NCI-H2171 (cell line): Measurements from ENCODE around the gene SCMH1.
A peak's percentile ranks its signal among the peaks of the same experiment; 100 is the strongest.
"Not testable (repeated sequence)": the region's sequence is repeated elsewhere in the genome, so short reads cannot be mapped to it uniquely, and the experiment has no call there.

Experiments used
- DNase-seq: peaks from one replicate; lab custom pipeline; 2025; lab: John Stamatoyannopoulos, UW

Gene SCMH1

GRCh38 chr1:41241749-41242341 is at the start of gene SCMH1:
Gene SCMH1 (minus strand): TSS chr1:41242306. CDS start chr1:41186133, 56,173 bp downstream.
- peak; percentile 76 for DNase-seq

GRCh38 chr1:41291195-41291594 is 49.1 kb upstream of the SCMH1 start:
- no peak for DNase-seq

DNA sequence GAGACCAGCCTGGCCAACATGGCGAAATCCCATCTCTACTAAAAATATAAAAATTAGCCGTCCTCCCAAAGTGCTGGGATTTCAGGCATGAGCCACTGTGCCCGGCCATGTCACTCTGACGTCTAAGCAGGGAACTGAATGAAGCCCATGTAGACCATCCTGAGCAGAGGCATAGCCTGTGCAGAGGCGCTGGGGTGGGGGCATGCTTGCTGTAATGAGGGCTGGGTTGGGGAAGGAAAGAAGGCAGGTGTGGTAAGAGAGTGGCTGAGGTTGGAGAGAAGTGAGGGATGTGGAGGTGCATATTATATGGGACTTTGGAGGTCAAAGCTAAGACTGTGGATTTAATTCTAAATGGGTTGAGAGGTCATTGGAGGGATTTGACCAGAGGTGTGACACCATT is 47.1 kb upstream of the SCMH1 start:
- DNase-seq = no peak

DNA sequence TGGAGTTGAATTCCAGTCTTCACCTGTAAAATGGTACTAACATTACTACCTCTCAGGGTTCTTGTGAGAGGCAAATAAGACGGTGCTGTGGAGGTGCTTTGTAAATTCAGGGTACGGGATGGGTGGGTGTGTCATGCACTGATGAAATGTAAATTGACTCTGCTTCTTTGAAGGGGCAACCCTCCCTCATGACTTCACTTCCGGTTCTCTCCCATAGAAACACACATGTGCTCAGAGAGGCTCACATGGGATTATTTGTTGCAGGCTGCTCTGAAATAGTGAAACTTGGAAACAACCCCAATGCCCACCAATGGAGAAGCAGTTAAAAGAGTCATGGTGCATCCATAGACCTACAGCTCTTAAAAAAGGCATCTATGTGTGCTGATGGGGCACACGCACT is 44.9 kb upstream of the SCMH1 start:
- no peak for DNase-seq

DNA sequence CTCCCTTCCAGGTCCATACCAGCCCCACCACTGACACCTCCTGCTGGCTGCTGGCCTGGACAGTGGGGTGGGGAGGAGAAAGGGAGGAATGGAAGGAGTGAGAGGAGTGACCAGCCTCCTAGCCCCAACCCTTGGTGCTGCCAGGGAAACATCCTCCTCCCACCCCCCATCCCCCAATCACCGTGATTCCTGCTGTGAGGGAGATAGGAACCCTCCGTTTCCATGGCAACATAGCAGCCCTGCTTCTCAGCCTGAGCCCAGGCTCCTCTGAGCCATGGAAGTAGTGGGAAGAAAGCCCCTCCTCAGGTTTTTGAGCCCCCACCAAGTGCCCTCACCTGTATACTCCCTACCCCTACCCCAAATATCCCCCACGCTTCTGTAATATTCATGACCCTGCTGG is 44.4 kb upstream of the SCMH1 start:
- DNase-seq = no peak

GRCh38 chr1:41285818-41286217 is 43.7 kb upstream of the SCMH1 start:
- DNase-seq = no peak

DNA sequence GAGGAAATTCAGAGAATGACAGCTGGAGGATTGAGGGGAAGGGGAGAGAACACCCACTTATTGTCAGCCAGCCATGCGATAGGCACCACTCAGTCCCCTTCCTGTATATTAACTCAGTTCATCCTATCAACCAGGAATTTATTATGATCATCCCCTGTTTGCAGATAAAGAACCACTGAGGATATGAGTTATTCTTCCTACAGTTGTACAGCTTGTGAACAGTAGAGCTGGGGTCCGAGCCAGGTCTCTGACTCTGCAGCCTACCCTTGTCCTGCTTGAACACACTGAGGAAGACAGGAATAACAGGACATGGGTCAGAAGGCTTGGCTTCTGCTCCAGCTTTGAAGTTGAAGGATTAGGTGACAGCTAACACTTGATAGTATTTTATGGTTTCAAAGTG is 42.0 kb upstream of the SCMH1 start:
- no peak for DNase-seq

DNA sequence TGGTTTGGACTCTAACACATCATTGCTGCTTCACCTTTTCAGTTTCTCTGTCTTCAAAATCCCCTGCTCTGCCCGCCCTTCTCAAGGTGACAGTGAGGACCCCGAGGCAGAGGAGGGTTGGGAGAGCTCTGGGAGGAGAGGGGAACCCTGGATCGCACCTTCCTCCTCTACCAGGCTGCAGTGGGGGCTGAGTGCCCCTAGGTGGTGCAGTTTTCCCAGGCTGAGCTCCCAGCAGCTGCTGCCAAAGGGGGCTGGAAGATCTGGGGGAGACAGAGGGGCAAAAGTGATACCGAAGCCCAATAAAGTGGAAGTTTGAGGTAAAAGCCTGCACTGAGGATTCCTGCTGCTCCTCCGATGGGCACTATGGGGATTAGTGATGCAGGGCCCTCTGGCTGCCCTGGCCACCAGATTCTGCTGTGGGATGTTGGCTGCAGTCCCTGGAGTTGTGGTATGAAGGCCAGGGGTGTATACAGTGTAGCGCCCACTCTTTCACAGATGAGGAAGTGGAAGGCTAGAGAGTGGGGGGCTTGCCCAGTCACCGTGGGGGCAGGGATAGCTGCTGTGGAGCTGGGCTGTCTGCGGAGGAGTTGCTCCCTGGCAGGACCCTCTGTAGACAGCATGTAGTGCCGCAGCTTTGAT is 40.7 kb upstream of the SCMH1 start:
- DNase-seq = peak; percentile 44

GRCh38 chr1:41281334-41281733 is 39.2 kb upstream of the SCMH1 start:
- no peak for DNase-seq

DNA sequence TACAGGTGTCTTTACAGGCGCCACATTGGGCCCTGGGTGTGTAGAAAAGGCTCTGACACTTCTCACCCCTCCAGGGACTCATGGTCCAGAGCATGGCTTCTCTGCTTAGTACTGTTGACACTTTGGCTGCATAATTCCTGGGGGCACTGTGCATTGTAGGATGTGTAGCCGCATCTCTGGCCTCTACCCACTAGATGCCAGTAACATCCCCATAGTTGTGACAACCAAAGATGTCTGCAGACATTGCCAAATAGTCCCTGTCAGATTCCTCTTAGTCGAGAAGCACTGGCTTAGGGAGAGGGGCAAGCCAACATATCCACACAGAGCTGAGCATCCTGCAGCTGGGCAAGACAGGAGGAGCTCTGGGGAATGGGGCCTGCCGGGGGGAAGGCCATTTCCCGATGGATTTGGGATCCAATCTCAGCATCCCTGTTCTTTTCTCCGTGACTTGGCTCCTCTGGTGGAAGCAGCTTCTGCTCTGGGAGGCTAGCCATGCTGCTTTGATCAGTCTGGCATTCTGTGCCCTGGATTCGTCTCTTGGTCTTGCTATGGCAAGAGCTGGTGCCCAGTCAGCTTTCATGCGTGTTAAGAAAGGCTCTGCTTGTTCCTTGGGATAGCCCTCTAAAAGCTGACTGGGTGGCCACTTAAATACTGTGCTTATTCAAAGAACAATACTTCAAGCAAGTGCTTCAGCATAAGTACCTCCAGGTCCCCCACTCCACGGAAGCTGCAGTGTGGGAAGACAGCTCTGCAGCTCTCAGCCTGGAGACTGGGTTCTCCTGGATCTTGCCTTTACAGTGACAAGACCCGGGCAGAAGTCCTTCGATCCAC is 38.3 kb upstream of the SCMH1 start:
- no peak for DNase-seq

DNA sequence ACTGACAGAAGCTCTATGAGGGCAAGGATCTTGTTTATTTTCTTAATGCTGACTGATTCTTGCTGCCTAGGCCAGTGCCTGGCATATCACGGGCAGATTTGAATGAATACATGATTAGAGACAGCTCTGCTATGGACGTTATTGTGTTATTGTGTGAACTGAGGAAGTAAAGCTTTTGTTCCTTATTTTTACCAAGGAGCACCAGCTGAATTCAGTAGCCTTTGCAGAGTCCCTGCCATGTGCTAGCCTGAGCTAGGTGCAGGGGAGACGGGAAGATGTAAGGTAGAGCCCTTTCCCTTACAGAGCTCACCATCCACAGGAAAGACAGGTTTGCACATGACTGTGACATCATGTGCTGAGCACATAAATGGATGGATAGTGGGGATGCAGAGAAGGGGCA is 36.0 kb upstream of the SCMH1 start:
- DNase-seq = no peak

DNA sequence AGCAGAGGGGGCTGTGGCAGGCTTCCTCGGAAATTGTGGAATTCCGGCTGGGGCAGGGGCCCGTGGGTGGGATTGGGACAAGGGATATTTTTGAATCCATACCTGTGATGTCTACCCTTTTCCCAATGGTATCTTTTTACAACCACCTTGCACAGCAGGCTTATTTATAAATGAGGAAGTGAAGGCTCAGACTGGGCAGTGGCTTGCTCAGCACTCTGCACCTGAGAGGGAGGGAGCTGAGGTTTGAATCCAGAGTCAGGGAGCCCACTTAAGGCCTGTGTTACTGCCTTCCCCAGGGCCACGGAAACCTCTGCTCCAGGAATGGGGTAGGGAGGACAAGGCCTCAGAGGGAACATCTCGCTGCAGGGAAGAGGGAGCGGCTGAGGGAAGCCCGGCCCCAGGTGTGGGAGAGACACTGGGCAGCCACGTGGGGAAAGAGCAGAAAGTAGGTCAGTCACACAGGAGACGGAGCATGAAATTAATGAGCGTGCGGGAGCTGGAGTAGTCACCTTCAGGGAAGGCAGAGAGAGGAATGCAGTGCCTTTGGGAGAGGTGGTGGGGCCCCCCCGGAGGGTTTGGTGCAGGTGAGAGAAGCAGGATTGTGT is 35.4 kb upstream of the SCMH1 start:
- DNase-seq = no peak

DNA sequence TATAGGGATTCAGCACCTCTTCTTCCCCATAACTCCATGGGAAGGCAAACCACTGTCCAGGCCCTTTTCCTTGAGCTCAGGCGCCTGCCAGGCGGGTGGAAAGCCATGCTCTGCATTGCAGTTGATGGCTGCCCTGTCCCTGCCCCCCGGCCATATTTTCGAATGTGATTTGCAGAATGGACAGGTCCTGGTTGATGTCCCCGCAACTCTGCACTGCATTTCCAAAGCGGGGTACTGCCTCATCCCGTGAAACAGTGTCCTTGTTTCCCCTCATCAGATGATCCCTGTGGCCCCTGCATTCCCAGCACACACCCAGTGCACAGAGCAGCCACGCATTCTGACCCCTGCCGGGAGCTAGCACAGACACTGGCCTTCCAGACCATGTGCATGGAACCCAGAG is 33.7 kb upstream of the SCMH1 start:
- no peak for DNase-seq

GRCh38 chr1:41274752-41275545 is 32.8 kb upstream of the SCMH1 start:
- no peak for DNase-seq

- no peak for DNase-seq
These were observed 30.5 kb upstream of the SCMH1 start for GRCh38 chr1:41272601-41273000.

- DNase-seq = peak; percentile 81
These were observed 26.2 kb upstream of the SCMH1 start for GRCh38 chr1:41268154-41268770.

GRCh38 chr1:41261926-41262618 is 20.0 kb upstream of the SCMH1 start:
- DNase-seq = no peak

DNA sequence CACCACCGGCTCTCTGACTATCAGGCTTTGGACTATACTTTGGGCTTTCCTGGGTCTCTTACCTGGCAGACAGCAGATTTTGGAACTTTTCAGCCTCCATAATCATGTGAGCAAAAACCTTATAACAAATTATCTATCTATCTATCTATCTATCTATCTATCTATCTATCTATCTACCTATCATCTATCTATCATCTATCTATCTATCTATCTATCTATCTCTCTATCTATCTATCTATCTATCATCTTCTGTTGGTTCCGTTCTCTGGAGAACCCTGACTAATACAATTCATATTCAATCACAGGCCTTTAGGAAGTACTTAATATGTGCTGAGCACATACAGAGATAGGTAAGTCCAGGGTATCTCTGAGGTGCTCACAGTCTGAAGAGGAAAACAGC is 18.7 kb upstream of the SCMH1 start:
- DNase-seq = no peak

- no peak for DNase-seq
These were observed 17.1 kb upstream of the SCMH1 start for GRCh38 chr1:41259221-41259620.

- DNase-seq = no peak
These were observed 13.9 kb upstream of the SCMH1 start for GRCh38 chr1:41255978-41256377.

DNA sequence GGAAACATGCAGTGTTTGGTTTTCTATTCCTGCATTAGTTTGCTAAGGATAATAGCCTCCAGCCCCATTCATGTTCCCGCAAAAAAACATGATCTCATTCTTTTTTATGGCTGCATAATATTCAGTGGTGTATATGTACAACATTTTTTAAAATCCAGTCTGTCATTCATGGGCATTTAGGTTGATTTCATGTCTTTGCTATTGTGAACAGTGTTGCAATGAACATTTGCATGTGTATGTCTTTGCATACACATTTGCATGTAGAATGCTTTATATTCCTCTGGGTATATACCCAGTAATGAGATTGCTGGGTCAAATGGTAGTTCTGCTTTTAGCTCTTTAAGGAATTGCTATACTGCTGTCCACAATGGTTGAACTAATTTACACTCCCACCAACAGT is 9.0 kb upstream of the SCMH1 start:
- DNase-seq = not testable (repeated sequence)
